AG04450 (cell line): ENCODE measurements around the gene EML1. TPM values are rescaled to one million over a fixed set of nuclear protein-coding genes. Genes with fewer than 3 reads are reported as not detected.

Experiments
- CTCF ChIA-PET: fragments of 300-600, 350-600 bp; formaldehyde crosslinking; extraction: SDS; loops from one replicate; lab custom pipeline; 2022; ENCODE audit warnings: antibody characterized with exemption, inconsistent platforms; lab: Charles Lee
- POLR2A ChIA-PET: fragments of 350-600 bp; formaldehyde crosslinking; extraction: SDS; loops from one replicate; lab custom pipeline; 2021; ENCODE audit warnings: antibody characterized with exemption, inconsistent platforms; lab: Yijun Ruan, JAX
- DNase-seq: peaks from one replicate; pipeline ENCODE4 v3.0.0-alpha.2; 2011; ENCODE audit warnings: low read depth, low spot score
- H3K27ac ChIP-seq: one replicate; pipeline ENCODE4 v1.5.1; 2012; ENCODE audit warnings: low read depth, low read length, control low read depth
- H3K27me3 ChIP-seq: one replicate; pipeline ENCODE4 v1.6.0; 2012; ENCODE audit warnings: low read length; ENCODE audit not compliant: control insufficient read depth, insufficient read depth
- H3K4me3 ChIP-seq: 2 replicates; pipeline ENCODE4 v1.5.1; 2011; ENCODE audit warnings: mild to moderate bottlenecking, low read depth, low read length, control low read depth
- H3K9me3 ChIP-seq: 2 replicates; pipeline ENCODE4 v1.5.1; 2012; ENCODE audit warnings: low read length; ENCODE audit not compliant: control insufficient read depth, insufficient read depth
- polyA plus RNA-seq: library from polyadenylated mRNA; depleted of rRNA; stranded (reverse); fragments of >200 nt; gene quantifications from 2 replicates; pipeline ENCODE4 v1.2.3, GENCODE V29; 2011
- TF ChIP-seq, protein P1 (sequence below): IDR thresholded peaks from 2 replicates; pipeline ENCODE4 v1.5.1; 2011; ENCODE audit warnings: low read depth, low read length, control low read depth, inconsistent platforms

EML1 gene
- polyA plus RNA-seq, 1 experiment, result 37.7 TPM

DNA sequence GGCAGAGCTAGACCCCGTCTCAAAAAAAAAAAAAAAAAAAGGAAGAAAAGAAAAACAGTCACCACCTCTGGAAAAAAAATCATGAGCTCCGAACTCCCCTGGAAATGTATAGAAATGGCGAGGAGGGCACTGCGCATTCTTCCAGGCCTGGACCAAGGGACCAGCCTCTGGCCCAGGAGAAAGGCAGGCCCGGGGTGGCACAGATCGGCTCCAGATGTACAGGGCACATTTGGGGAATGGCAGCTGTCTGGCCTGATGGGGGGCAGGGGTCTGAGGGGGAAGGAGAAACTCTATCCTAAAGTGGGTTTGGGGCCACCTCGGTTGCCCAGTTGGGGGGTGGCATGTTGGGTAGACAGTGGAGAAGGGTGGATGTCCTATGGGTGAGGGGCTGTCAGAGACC, 46.0 kb upstream of the EML1 start:
- Histone ChIP-seq H3K9me3 (no peaks in the 10 kb centered on the region), H3K27ac (no peak overlapping the region), H3K4me3 (no peak overlapping the region), H3K27me3 (no peaks in the 10 kb centered on the region)
- no peak for DNase-seq
- TF ChIP-seq, protein P1, sequence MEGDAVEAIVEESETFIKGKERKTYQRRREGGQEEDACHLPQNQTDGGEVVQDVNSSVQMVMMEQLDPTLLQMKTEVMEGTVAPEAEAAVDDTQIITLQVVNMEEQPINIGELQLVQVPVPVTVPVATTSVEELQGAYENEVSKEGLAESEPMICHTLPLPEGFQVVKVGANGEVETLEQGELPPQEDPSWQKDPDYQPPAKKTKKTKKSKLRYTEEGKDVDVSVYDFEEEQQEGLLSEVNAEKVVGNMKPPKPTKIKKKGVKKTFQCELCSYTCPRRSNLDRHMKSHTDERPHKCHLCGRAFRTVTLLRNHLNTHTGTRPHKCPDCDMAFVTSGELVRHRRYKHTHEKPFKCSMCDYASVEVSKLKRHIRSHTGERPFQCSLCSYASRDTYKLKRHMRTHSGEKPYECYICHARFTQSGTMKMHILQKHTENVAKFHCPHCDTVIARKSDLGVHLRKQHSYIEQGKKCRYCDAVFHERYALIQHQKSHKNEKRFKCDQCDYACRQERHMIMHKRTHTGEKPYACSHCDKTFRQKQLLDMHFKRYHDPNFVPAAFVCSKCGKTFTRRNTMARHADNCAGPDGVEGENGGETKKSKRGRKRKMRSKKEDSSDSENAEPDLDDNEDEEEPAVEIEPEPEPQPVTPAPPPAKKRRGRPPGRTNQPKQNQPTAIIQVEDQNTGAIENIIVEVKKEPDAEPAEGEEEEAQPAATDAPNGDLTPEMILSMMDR, result no peak
- ChIA-PET CTCF (interaction anchor here (0.6 to 1.7 kb wide), 3 partner anchors 9 to 132 kb away, joined by 4 to 8 read pairs (median 6); no protein-coding TSS in a partner anchor), POLR2A (interaction anchor here (0.6 to 2.2 kb wide), 3 partner anchors 8 to 70 kb away, joined by 4 to 12 read pairs (median 6); no protein-coding TSS in a partner anchor)

DNA sequence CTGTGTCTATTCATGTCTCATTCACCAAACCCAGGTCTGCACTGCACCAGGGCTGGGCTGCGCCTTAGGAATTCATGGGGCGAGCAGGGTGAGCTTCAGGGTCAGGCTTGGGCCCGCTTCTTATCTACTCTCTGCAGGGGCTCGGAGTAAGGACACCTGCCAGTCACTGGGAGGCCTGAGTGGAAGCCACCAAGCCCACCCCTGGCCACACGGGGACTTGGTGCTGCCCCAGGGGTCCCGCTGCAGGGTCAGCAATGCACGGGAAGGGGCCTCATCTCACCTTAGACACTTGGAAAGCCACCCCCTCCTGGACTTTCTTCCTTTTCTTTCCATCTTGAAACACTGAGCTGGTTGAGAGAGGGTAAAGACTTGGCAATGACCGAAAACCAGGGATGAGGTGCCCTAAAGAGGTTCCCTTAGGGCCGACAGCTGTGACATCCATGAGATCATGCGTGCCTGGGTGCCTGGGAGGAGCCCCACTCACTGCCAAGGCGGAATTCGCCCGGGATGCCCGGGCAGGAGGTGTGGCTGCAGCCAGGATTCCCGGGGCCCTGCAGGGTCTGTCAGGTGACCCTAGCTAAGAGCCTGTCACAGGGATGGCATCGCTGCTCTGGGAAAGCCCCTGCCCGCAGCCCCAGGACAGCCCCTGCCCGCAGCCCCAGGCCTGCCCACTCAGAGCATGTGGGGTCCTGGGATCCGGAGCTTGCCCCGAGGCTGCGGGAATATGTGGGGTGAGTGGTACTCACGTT, 45.5 kb upstream of the EML1 start:
- ChIA-PET POLR2A (no interaction called here), CTCF (interaction anchor here (0.6 to 1.7 kb wide), 3 partner anchors 8 to 131 kb away, joined by 4 to 8 read pairs (median 6); no protein-coding TSS in a partner anchor)
- DNase-seq, result no peak
- TF ChIP-seq, protein P1, result no peak
- Histone ChIP-seq H3K27ac (no peak overlapping the region), H3K27me3 (no peaks in the 10 kb centered on the region), H3K4me3 (no peak overlapping the region), H3K9me3 (no peaks in the 10 kb centered on the region)

DNA sequence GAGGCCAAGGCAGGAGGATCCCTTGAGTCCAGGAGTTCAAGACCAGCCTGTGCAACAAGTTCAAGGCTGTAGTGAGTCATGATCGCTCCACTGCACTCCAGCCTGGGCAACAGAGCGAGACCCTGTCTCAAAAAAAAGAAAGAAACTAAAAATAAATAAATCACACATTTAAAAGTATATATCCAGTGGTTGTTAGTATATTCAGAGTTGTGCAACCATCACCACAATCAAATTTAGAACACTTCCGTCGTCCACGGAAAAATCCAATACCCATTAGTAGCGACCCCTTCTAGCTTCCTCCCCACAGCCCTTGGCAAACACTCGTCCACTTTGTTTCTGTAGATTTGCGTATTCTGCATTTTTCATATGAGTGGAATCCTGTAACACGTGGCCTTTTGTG, 44.7 kb upstream of the EML1 start:
- H3K4me3 ChIP-seq, result no peak overlapping the region
- no peak for DNase-seq
- H3K27me3 ChIP-seq, result no peaks in the 10 kb centered on the region
- POLR2A ChIA-PET, result no interaction called here
- TF ChIP-seq, protein P1, result no peak
- CTCF ChIA-PET, result interaction anchor here (1.7 kb wide), 1 partner anchor 131 kb away, joined by 6 read pairs; no protein-coding TSS in a partner anchor
- no peaks in the 10 kb centered on the region for H3K9me3 ChIP-seq
- H3K27ac ChIP-seq, result no peak overlapping the region

DNA sequence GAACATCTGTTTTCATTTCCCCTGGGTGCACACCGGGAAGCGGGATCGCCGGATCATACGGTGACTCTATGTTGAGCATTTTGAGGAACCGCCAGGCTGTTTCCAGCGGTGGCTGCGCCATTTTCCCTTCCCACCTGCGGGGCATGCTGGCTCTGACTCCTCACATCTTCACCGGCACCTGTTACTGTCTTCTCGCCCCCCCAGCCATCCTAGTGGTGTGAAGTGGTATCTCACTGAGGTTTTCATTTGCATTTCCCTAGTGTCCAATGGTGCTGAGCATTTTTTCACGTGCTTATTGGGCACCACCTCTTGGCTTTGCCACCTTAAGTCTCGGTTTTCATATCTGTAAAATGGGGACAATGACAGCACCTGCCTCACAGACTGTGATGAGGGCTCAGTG, 44.1 kb upstream of the EML1 start:
- POLR2A ChIA-PET, result no interaction called here
- DNase-seq, result no peak
- H3K27ac ChIP-seq, result no peak overlapping the region
- H3K27me3 ChIP-seq, result no peaks in the 10 kb centered on the region
- H3K4me3 ChIP-seq, result no peak overlapping the region
- TF ChIP-seq, protein P1, result peak; percentile 33
- CTCF ChIA-PET, result no interaction called here
- no peaks in the 10 kb centered on the region for H3K9me3 ChIP-seq
